HepG2 (cell line): ENCODE data around the gene ERF. TPM values are rescaled to one million over a fixed set of nuclear protein-coding genes. Genes with fewer than 3 reads are reported as not detected.

Experiments
- MED13 ChIP-seq: sonication (generic); formaldehyde crosslinking; IDR thresholded peaks from 2 replicates; pipeline ENCODE4 v1.5.0; 2020; ENCODE audit warnings: missing genetic modification reagents
- SIN3A ChIP-seq: IDR thresholded peaks from 2 replicates; pipeline ENCODE4 v1.6.1; 2011; ENCODE audit warnings: low read depth, mild to moderate bottlenecking, control low read depth, low read length, borderline replicate concordance
- SMC3 ChIP-seq: IDR thresholded peaks from 2 replicates; pipeline ENCODE4 v1.6.1; 2011; ENCODE audit warnings: low read length, improper control_type of control experiment
- THYN1 ChIP-seq: sonication (generic); formaldehyde crosslinking; IDR thresholded peaks from 2 replicates; pipeline ENCODE4 v1.8.1; 2023; ENCODE audit warnings: low read depth, mild to moderate bottlenecking, moderate library complexity, missing genetic modification reagents, borderline replicate concordance
- ZFP36 ChIP-seq: fragments of 150-350 bp; IDR thresholded peaks from 2 replicates; pipeline ENCODE4 v1.6.1; 2018; ENCODE audit warnings: borderline replicate concordance, low read length, low read depth; ENCODE audit not compliant: partially characterized antibody
- ZNF33A ChIP-seq: sonication (generic); formaldehyde crosslinking; IDR thresholded peaks from 2 replicates; pipeline ENCODE4 v1.5.1; 2020; ENCODE audit warnings: missing genetic modification reagents, mild to moderate bottlenecking, moderate library complexity, borderline replicate concordance
- ZNF446 ChIP-seq: sonication (generic); formaldehyde crosslinking; IDR thresholded peaks from 2 replicates; pipeline ENCODE4 v1.5.0; 2020; ENCODE audit warnings: mild to moderate bottlenecking, missing genetic modification reagents
- ZNF543 ChIP-seq: sonication (generic); formaldehyde crosslinking; IDR thresholded peaks from 2 replicates; pipeline ENCODE4 v1.4.0; 2020; ENCODE audit warnings: mild to moderate bottlenecking, missing genetic modification reagents
- ZNF562 ChIP-seq: sonication (generic); formaldehyde crosslinking; IDR thresholded peaks from 2 replicates; pipeline ENCODE4 v1.8.0; 2022; ENCODE audit warnings: missing genetic modification reagents, borderline replicate concordance
- polyA plus RNA-seq, 8 experiments: library from polyadenylated mRNA; depleted of rRNA in 3 of 8; stranded (reverse) in 7 of 8; unstranded in 1 of 8; fragments of >200 nt; fragmentation: Illumina TruSeq in 4 of 8; extraction: Trizol in 4 of 8; gene quantifications; 2 replicates each; pipeline versions ENCODE4 v1.2.1 to v1.2.3, GENCODE V29; 2011 to 2016; ENCODE audit warnings: low read depth in 4 of 8, missing spikeins in 1 of 8, mixed read lengths in 1 of 8; ENCODE audit not compliant: insufficient read depth in 1 of 8
- total RNA-seq, 5 experiments: library from RNA; depleted of rRNA; stranded (reverse); fragments of >200 nt; fragmentation: Illumina TruSeq; extraction: Trizol; gene quantifications; 2 replicates each; pipeline ENCODE4 v1.2.3, GENCODE V29; 2016; ENCODE audit warnings: low read depth in 1 of 5
- TF ChIP-seq, protein P1 (sequence below): sonication (generic); formaldehyde crosslinking; IDR thresholded peaks from 2 replicates; pipeline ENCODE4 v1.8.1; 2023; ENCODE audit warnings: mild to moderate bottlenecking, inconsistent platforms, moderate library complexity, missing genetic modification reagents, borderline replicate concordance
- TF ChIP-seq, protein P2 (sequence below): sonication (generic); formaldehyde crosslinking; IDR thresholded peaks from 2 replicates; pipeline ENCODE4 v1.4.0; 2020; ENCODE audit warnings: missing genetic modification reagents, borderline replicate concordance
- TF ChIP-seq, protein P3 (sequence below): sonication (generic); formaldehyde crosslinking; IDR thresholded peaks from 2 replicates; pipeline ENCODE4 v1.4.0; 2020; ENCODE audit warnings: missing genetic modification reagents
- TF ChIP-seq, protein P4 (sequence below): sonication (generic); formaldehyde crosslinking; conservative IDR thresholded peaks from 2 replicates; pipeline ENCODE4 v1.8.0; 2022; ENCODE audit warnings: mild to moderate bottlenecking, moderate library complexity, missing genetic modification reagents
- TF ChIP-seq, protein P5 (sequence below): sonication (generic); formaldehyde crosslinking; IDR thresholded peaks from 2 replicates; pipeline ENCODE4 v1.4.0; 2020; ENCODE audit warnings: low read depth, missing genetic modification reagents

The ERF gene
- total and polyA plus RNA-seq, 2 of the 13 experiments (the other 11 are each of a cell fraction or from before 2014, with no cell fraction given), result 67.1 to 69.9 TPM

DNA sequence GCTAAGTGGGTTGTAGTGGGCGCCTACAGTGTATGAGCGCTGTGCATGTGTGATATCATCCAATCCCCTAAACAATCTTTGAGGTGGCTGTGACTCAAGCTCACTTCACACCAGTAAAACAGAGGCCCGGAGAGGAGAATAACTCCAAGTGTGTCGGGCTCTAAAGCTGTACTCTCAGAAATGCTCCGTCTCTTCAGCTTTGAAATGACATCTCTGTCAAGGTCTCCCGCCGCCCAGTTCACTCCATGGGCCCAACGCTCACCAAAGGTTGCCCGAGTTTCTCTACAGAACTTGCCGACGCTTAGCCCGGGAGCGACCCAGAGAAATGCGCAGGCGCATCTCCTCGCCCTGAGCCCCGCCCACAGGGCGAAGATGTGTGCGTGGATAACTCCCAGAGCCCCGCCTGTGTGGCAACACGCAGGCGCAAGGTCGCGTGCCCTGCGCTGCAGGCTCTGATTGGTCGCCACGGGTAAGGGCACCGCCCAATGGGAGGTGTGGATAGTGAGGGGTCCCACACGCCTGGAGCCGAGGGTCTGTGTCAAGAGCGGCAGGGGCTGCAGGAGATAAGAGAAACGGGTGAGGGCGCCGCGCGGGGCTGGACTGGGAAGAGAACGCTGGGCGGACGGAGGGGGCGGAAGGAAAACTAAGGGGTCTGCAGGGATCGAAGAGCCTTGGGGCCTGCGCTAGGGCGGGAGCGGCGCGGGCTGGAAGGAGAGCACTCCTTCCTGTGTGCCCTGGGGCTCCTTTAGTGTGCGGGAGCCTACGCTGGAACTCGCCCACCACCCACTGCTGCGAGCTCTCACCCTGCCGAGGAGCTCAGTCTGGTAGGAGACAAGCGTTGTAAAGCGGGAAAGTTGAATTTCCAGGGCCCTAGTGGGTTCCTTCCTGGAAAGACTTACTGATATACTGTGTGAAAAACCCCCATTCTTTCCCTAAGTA, 34.8 kb downstream of the ERF start, which contains the start of gene ZNF526 (continued):
- TF ChIP-seq, protein P1, sequence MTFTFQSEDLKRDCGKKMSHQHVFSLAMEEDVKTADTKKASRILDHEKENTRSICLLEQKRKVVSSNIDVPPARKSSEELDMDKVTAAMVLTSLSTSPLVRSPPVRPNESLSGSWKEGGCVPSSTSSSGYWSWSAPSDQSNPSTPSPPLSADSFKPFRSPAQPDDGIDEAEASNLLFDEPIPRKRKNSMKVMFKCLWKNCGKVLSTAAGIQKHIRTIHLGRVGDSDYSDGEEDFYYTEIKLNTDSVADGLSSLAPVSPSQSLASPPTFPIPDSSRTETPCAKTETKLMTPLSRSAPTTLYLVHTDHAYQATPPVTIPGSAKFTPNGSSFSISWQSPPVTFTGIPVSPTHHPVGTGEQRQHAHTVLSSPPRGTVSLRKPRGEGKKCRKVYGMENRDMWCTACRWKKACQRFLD (CRISPR knock-in tag), result no peak
- TF ChIP-seq, protein P2, sequence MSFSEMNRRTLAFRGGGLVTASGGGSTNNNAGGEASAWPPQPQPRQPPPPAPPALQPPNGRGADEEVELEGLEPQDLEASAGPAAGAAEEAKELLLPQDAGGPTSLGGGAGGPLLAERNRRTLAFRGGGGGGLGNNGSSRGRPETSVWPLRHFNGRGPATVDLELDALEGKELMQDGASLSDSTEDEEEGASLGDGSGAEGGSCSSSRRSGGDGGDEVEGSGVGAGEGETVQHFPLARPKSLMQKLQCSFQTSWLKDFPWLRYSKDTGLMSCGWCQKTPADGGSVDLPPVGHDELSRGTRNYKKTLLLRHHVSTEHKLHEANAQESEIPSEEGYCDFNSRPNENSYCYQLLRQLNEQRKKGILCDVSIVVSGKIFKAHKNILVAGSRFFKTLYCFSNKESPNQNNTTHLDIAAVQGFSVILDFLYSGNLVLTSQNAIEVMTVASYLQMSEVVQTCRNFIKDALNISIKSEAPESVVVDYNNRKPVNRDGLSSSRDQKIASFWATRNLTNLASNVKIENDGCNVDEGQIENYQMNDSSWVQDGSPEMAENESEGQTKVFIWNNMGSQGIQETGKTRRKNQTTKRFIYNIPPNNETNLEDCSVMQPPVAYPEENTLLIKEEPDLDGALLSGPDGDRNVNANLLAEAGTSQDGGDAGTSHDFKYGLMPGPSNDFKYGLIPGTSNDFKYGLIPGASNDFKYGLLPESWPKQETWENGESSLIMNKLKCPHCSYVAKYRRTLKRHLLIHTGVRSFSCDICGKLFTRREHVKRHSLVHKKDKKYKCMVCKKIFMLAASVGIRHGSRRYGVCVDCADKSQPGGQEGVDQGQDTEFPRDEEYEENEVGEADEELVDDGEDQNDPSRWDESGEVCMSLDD (CRISPR knock-in tag), result no peak
- no peak for TF ChIP-seq ZFP36
- no peak for TF ChIP-seq ZNF33A (CRISPR knock-in tag)
- no peak for TF ChIP-seq ZNF446
- no peak for TF ChIP-seq THYN1 (CRISPR knock-in tag)
- TF ChIP-seq ZNF543, result no peak; the same call in none of the 2 replicates
- TF ChIP-seq SIN3A, result peak; percentile 89; the same call in 1 of the 2 replicates
- TF ChIP-seq, protein P3, sequence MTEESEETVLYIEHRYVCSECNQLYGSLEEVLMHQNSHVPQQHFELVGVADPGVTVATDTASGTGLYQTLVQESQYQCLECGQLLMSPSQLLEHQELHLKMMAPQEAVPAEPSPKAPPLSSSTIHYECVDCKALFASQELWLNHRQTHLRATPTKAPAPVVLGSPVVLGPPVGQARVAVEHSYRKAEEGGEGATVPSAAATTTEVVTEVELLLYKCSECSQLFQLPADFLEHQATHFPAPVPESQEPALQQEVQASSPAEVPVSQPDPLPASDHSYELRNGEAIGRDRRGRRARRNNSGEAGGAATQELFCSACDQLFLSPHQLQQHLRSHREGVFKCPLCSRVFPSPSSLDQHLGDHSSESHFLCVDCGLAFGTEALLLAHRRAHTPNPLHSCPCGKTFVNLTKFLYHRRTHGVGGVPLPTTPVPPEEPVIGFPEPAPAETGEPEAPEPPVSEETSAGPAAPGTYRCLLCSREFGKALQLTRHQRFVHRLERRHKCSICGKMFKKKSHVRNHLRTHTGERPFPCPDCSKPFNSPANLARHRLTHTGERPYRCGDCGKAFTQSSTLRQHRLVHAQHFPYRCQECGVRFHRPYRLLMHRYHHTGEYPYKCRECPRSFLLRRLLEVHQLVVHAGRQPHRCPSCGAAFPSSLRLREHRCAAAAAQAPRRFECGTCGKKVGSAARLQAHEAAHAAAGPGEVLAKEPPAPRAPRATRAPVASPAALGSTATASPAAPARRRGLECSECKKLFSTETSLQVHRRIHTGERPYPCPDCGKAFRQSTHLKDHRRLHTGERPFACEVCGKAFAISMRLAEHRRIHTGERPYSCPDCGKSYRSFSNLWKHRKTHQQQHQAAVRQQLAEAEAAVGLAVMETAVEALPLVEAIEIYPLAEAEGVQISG (CRISPR knock-in tag), result peak; percentile 96
- no peak for TF ChIP-seq ZNF562 (CRISPR knock-in tag)
- peak; percentile 13; the same call in 1 of the 2 replicates for TF ChIP-seq MED13 (CRISPR knock-in tag)
- TF ChIP-seq, protein P4, sequence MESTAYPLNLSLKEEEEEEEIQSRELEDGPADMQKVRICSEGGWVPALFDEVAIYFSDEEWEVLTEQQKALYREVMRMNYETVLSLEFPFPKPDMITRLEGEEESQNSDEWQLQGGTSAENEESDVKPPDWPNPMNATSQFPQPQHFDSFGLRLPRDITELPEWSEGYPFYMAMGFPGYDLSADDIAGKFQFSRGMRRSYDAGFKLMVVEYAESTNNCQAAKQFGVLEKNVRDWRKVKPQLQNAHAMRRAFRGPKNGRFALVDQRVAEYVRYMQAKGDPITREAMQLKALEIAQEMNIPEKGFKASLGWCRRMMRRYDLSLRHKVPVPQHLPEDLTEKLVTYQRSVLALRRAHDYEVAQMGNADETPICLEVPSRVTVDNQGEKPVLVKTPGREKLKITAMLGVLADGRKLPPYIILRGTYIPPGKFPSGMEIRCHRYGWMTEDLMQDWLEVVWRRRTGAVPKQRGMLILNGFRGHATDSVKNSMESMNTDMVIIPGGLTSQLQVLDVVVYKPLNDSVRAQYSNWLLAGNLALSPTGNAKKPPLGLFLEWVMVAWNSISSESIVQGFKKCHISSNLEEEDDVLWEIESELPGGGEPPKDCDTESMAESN (CRISPR knock-in tag), result peak; percentile 57; the same call in 1 of the 2 replicates
- TF ChIP-seq, protein P5, sequence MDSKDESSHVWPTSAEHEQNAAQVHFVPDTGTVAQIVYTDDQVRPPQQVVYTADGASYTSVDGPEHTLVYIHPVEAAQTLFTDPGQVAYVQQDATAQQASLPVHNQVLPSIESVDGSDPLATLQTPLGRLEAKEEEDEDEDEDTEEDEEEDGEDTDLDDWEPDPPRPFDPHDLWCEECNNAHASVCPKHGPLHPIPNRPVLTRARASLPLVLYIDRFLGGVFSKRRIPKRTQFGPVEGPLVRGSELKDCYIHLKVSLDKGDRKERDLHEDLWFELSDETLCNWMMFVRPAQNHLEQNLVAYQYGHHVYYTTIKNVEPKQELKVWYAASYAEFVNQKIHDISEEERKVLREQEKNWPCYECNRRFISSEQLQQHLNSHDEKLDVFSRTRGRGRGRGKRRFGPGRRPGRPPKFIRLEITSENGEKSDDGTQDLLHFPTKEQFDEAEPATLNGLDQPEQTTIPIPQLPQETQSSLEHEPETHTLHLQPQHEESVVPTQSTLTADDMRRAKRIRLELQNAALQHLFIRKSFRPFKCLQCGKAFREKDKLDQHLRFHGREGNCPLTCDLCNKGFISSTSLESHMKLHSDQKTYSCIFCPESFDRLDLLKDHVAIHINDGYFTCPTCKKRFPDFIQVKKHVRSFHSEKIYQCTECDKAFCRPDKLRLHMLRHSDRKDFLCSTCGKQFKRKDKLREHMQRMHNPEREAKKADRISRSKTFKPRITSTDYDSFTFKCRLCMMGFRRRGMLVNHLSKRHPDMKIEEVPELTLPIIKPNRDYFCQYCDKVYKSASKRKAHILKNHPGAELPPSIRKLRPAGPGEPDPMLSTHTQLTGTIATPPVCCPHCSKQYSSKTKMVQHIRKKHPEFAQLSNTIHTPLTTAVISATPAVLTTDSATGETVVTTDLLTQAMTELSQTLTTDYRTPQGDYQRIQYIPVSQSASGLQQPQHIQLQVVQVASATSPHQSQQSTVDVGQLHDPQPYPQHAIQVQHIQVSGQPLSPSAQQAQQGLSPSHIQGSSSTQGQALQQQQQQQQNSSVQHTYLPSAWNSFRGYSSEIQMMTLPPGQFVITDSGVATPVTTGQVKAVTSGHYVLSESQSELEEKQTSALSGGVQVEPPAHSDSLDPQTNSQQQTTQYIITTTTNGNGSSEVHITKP, result 0 out of 2 replicates have a peak, but pooled peaks have one; percentile 66
- no peak; the same call in 1 of the 2 replicates for TF ChIP-seq SMC3
